Measurements from ENCODE around the gene TUSC1. TPM values are rescaled to one million over a fixed set of nuclear protein-coding genes. Genes with fewer than 3 reads are reported as not detected.

The TUSC1 gene
- total RNA-seq, 1 donor = 13.8 TPM

- H4K20me1 ChIP-seq (ENCODE audit: insufficient read depth, low read length) = no peaks in the 10 kb centered on the region
- H2AFZ ChIP-seq (ENCODE audit: low read length) = peak overlapping the region; percentile 12
- DNase-seq (ENCODE audit: insufficient read length, low spot score, missing footprints) = no peak
- TF ChIP-seq CTCF (IDR thresholded peaks at IDR 0.05; ENCODE audit: extremely low read depth, low read depth, low read length) = no peak
- no peaks in the 10 kb centered on the region for H3K36me3 ChIP-seq (ENCODE audit: insufficient read depth, low read length)
- H3K9me3 ChIP-seq (ENCODE audit: low read depth, low read length) = no peaks in the 10 kb centered on the region
- H3K4me3 ChIP-seq (ENCODE audit: insufficient read depth, low read length) = no peak overlapping the region
- peaks cover 7% of the 10 kb centered on the region for H3K4me1 ChIP-seq (ENCODE audit: insufficient read depth, low read length)
- H3K79me2 ChIP-seq (ENCODE audit: insufficient read depth, low read length) = no peaks in the 10 kb centered on the region
- H3K27me3 ChIP-seq (ENCODE audit: insufficient read depth, low read length) = no peaks in the 10 kb centered on the region
- H3K4me2 ChIP-seq (ENCODE audit: insufficient read depth, low read length) = peak overlapping the region; percentile 38
- peak overlapping the region; percentile 42 for H3K27ac ChIP-seq (ENCODE audit: low read depth, low read length)
Observed at GRCh38 chr9:25700430-25700829, 22.2 kb upstream of the TUSC1 start.

GRCh38 chr9:25691786-25692185 lies 13.5 kb upstream of the TUSC1 start:
- DNase-seq (ENCODE audit: insufficient read length, low spot score, missing footprints) = no peak
- H4K20me1 ChIP-seq (ENCODE audit: insufficient read depth, low read length) = no peaks in the 10 kb centered on the region
- no peaks in the 10 kb centered on the region for H3K79me2 ChIP-seq (ENCODE audit: insufficient read depth, low read length)
- H2AFZ ChIP-seq (ENCODE audit: low read length) = no peak overlapping the region
- H3K4me3 ChIP-seq (ENCODE audit: insufficient read depth, low read length) = no peak overlapping the region
- H3K4me1 ChIP-seq (ENCODE audit: insufficient read depth, low read length) = no peaks in the 10 kb centered on the region
- no peaks in the 10 kb centered on the region for H3K36me3 ChIP-seq (ENCODE audit: insufficient read depth, low read length)
- H3K27ac ChIP-seq (ENCODE audit: low read depth, low read length) = no peak overlapping the region
- H3K4me2 ChIP-seq (ENCODE audit: insufficient read depth, low read length) = no peak overlapping the region
- no peaks in the 10 kb centered on the region for H3K27me3 ChIP-seq (ENCODE audit: insufficient read depth, low read length)
- no peak for TF ChIP-seq CTCF (IDR thresholded peaks at IDR 0.05; ENCODE audit: extremely low read depth, low read depth, low read length)
- no peaks in the 10 kb centered on the region for H3K9me3 ChIP-seq (ENCODE audit: low read depth, low read length)

GRCh38 chr9:25684321-25684720 lies 6.1 kb upstream of the TUSC1 start:
- no peak overlapping the region for H3K4me2 ChIP-seq (ENCODE audit: insufficient read depth, low read length)
- no peak overlapping the region for H2AFZ ChIP-seq (ENCODE audit: low read length)
- H4K20me1 ChIP-seq (ENCODE audit: insufficient read depth, low read length) = no peaks in the 10 kb centered on the region
- TF ChIP-seq CTCF (IDR thresholded peaks at IDR 0.05; ENCODE audit: extremely low read depth, low read depth, low read length) = no peak
- DNase-seq (ENCODE audit: insufficient read length, low spot score, missing footprints) = no peak
- H3K4me1 ChIP-seq (ENCODE audit: insufficient read depth, low read length) = peaks cover 12% of the 10 kb centered on the region
- H3K4me3 ChIP-seq (ENCODE audit: insufficient read depth, low read length) = no peak overlapping the region
- no peaks in the 10 kb centered on the region for H3K9me3 ChIP-seq (ENCODE audit: low read depth, low read length)
- H3K79me2 ChIP-seq (ENCODE audit: insufficient read depth, low read length) = no peaks in the 10 kb centered on the region
- H3K27ac ChIP-seq (ENCODE audit: low read depth, low read length) = no peak overlapping the region
- no peaks in the 10 kb centered on the region for H3K36me3 ChIP-seq (ENCODE audit: insufficient read depth, low read length)
- no peaks in the 10 kb centered on the region for H3K27me3 ChIP-seq (ENCODE audit: insufficient read depth, low read length)

- Histone ChIP-seq H3K27me3 (ENCODE audit: insufficient read depth, low read length) (no peaks in the 10 kb centered on the region), H3K4me2 (ENCODE audit: insufficient read depth, low read length) (peak overlapping the region; percentile 39), H3K9me3 (ENCODE audit: low read depth, low read length) (no peaks in the 10 kb centered on the region)
Observed at GRCh38 chr9:25681266-25681665, 3.0 kb upstream of the TUSC1 start.

More at GRCh38 chr9:25681266-25681665, 3.0 kb upstream of the TUSC1 start:
- no peaks in the 10 kb centered on the region for H3K36me3 ChIP-seq (ENCODE audit: insufficient read depth, low read length)
- H3K79me2 ChIP-seq (ENCODE audit: insufficient read depth, low read length) = no peaks in the 10 kb centered on the region
- peak; percentile 85 for DNase-seq (ENCODE audit: insufficient read length, low spot score, missing footprints)
- H3K4me1 ChIP-seq (ENCODE audit: insufficient read depth, low read length) = peaks cover 18% of the 10 kb centered on the region
- H3K27ac ChIP-seq (ENCODE audit: low read depth, low read length) = peak overlapping the region; percentile 5
- no peaks in the 10 kb centered on the region for H4K20me1 ChIP-seq (ENCODE audit: insufficient read depth, low read length)
- no peak overlapping the region for H2AFZ ChIP-seq (ENCODE audit: low read length)
- TF ChIP-seq CTCF (IDR thresholded peaks at IDR 0.05; ENCODE audit: extremely low read depth, low read depth, low read length) = no peak
- no peak overlapping the region for H3K4me3 ChIP-seq (ENCODE audit: insufficient read depth, low read length)
